HG03571 (cell line): ENCODE data around the gene GMEB1.
"Not testable (repeated sequence)": the region's sequence is repeated elsewhere in the genome, so short reads cannot be mapped to it uniquely, and the experiment has no call there.

Experiments used
- ATAC-seq: cut with Tn5 transposase; IDR thresholded peaks from one replicate; pipeline ENCODE4 v1.9.1; 2021; ENCODE audit not compliant: unreplicated experiment

GMEB1 gene

GRCh38 chr1:28668191-28668955 lies at the start of gene GMEB1:
Gene GMEB1 (plus strand): TSS chr1:28668784. CDS start chr1:28683613, 14,829 bp downstream.
- peak; percentile 61 for ATAC-seq

- no peak for ATAC-seq
Measured at GRCh38 chr1:28631713-28632112, 36.9 kb upstream of the GMEB1 start.

- no peak for ATAC-seq
Measured at GRCh38 chr1:28632560-28632959, 36.0 kb upstream of the GMEB1 start.

- ATAC-seq = no peak
Measured at GRCh38 chr1:28640766-28641165, 27.8 kb upstream of the GMEB1 start.

- peak; percentile 9 for ATAC-seq
Measured at GRCh38 chr1:28642056-28642846, 26.3 kb upstream of the GMEB1 start.

- peak; percentile 67 for ATAC-seq
Measured at GRCh38 chr1:28642847-28643635, 25.5 kb upstream of the GMEB1 start, which contains the start of gene TAF12. Gene TAF12 (minus strand): TSS chr1:28643067. CDS start chr1:28622081, 20,986 bp downstream.

- no peak for ATAC-seq
Measured at GRCh38 chr1:28644494-28644893, 24.1 kb upstream of the GMEB1 start.

- not testable (repeated sequence) for ATAC-seq
Measured at GRCh38 chr1:28645406-28645805, 23.2 kb upstream of the GMEB1 start.

GRCh38 chr1:28646040-28646439 lies 22.5 kb upstream of the GMEB1 start:
- no peak for ATAC-seq

- peak; percentile 56 for ATAC-seq
Measured at GRCh38 chr1:28648008-28648473, 20.5 kb upstream of the GMEB1 start.

- ATAC-seq = peak; percentile 56
Measured at GRCh38 chr1:28648474-28649198, 19.9 kb upstream of the GMEB1 start, which contains the start of gene RNU11. Gene RNU11 (plus strand): TSS chr1:28648600.

GRCh38 chr1:28653063-28653462 lies 15.5 kb upstream of the GMEB1 start:
- ATAC-seq = not testable (repeated sequence)

GRCh38 chr1:28653870-28654269 lies 14.7 kb upstream of the GMEB1 start:
- ATAC-seq = not testable (repeated sequence)

- ATAC-seq = not testable (repeated sequence)
Measured at GRCh38 chr1:28655448-28656311, 12.9 kb upstream of the GMEB1 start.

- no peak for ATAC-seq
Measured at GRCh38 chr1:28656335-28656734, 12.2 kb upstream of the GMEB1 start.

- no peak for ATAC-seq
Measured at GRCh38 chr1:28663871-28664470, 4.6 kb upstream of the GMEB1 start.

- no peak for ATAC-seq
Measured at GRCh38 chr1:28666806-28667205, 1.8 kb upstream of the GMEB1 start.

GRCh38 chr1:28668956-28669723 lies 556 bp downstream of the GMEB1 start:
- peak; percentile 47 for ATAC-seq
